ENCODE measurements around the gene FBXL17.

Gene FBXL17

DNA sequence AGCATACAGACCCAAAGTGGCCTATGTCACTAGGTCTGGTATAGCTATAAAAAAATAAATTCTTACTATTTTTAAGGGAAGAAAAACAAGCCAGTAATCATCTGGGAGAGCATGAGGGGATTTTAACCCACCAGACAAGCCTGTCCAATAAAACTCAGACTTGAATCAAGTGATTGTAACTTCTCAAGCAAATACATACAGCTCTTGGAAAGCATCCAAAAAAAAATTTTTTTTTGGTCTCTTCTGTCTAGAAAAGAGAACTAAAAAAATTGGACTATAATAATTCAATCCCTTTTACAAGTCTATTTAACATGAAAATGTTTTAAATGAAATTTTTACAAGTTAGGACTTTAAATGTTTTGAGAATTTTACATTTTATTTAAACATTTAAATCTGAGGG, 61.7 kb downstream of the FBXL17 start:
- TF ChIP-seq, protein P1, sequence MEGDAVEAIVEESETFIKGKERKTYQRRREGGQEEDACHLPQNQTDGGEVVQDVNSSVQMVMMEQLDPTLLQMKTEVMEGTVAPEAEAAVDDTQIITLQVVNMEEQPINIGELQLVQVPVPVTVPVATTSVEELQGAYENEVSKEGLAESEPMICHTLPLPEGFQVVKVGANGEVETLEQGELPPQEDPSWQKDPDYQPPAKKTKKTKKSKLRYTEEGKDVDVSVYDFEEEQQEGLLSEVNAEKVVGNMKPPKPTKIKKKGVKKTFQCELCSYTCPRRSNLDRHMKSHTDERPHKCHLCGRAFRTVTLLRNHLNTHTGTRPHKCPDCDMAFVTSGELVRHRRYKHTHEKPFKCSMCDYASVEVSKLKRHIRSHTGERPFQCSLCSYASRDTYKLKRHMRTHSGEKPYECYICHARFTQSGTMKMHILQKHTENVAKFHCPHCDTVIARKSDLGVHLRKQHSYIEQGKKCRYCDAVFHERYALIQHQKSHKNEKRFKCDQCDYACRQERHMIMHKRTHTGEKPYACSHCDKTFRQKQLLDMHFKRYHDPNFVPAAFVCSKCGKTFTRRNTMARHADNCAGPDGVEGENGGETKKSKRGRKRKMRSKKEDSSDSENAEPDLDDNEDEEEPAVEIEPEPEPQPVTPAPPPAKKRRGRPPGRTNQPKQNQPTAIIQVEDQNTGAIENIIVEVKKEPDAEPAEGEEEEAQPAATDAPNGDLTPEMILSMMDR (IDR thresholded peaks at IDR 0.05; ENCODE audit: low read depth, low read length) = no peak
- no peak for DNase-seq (ENCODE audit: low read depth in 2 of 2)
- no peak overlapping the region for H3K4me3 ChIP-seq (replicated peaks in 1 of 2; ENCODE audit: low read depth in 2 of 2, low read length in 2 of 2)

DNA sequence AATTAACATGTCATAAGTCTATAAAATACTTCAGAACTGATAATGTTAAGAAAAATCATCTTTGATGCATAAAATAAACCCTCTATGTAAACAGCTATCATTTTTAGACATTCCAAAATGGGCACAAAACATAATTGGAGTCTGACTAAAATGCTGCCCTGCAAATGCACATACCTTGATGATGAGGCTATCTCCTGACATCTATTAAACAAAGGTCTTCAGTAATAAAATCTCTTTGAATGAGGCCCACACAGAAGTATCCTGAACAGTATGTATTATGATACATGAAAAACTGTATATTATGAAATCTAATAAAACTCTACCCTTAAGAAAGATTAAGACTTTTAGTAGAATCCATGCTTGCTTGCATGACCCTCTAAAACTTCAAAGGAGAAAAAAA, 66.1 kb downstream of the FBXL17 start:
- no peak overlapping the region for H3K4me3 ChIP-seq (replicated peaks in 1 of 2; ENCODE audit: low read depth in 2 of 2, low read length in 2 of 2)
- peak in 1 of 2 donors; percentile 28 for DNase-seq (ENCODE audit: low read depth in 2 of 2)
- TF ChIP-seq, protein P1 (IDR thresholded peaks at IDR 0.05; ENCODE audit: low read depth, low read length) = no peak

DNA sequence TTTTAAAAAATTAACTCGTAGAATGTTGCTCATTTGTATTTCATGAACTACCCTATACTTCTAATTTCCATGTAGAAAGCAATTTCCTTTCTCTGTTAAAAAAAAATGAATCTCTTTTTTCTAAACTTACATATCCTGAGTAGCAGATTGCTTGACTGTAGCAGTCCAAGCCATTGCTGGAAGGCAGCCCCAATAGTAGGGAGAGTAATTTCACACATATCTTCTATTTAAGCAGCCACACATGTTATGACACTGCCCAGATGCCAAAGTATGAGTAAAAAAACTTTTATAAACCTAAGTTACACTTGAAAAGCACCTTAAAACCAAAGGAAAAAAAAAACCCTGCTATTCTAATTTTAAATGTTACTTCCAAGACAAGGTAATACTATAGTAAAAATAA, 69.6 kb downstream of the FBXL17 start:
- TF ChIP-seq, protein P1 (IDR thresholded peaks at IDR 0.05; ENCODE audit: low read depth, low read length) = no peak
- no peak overlapping the region for H3K4me3 ChIP-seq (replicated peaks in 1 of 2; ENCODE audit: low read depth in 2 of 2, low read length in 2 of 2)
- no peak for DNase-seq (ENCODE audit: low read depth in 2 of 2)

DNA sequence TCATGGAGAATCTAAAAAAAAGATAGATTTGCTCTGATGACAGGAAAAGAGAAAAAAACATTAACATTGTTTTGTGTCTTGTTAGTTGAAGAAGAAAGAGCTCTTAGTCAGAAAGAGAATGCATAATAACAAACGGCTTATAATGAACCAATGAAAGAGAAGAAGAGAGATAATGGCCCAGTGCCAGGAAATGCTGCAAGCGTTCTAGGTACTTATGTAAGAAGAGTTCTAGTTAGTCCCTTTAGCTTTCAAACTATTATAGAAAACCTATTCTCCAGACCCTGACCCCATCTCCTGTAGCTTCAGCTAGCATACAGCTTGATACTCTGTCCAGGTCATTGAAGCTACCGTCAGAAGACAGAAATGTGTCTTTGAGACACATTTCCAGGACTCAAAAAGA, 70.2 kb downstream of the FBXL17 start:
- no peak overlapping the region for H3K4me3 ChIP-seq (replicated peaks in 1 of 2; ENCODE audit: low read depth in 2 of 2, low read length in 2 of 2)
- TF ChIP-seq, protein P1 (IDR thresholded peaks at IDR 0.05; ENCODE audit: low read depth, low read length) = no peak
- DNase-seq (ENCODE audit: low read depth in 2 of 2) = no peak

DNA sequence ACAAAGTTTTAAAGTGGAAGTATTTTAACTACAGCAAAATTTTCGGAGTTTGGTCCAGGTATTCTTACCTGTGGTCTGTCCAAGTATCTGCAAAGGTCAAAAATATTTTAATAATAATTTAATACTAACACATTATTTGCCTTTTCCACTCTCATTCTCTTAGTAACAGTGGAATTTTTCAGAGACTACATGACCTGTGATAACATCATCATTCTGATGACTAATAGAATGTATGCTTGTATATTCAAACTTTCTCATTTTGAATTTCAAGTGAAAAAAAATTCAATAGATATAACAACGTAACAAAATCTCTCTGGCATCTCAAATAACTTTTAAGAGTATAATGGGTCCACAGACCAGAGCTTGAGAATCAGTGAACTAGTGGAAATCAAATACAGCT, 78.3 kb downstream of the FBXL17 start:
- DNase-seq (ENCODE audit: low read depth in 2 of 2) = no peak
- TF ChIP-seq, protein P1 (IDR thresholded peaks at IDR 0.05; ENCODE audit: low read depth, low read length) = no peak
- H3K4me3 ChIP-seq (replicated peaks in 1 of 2; ENCODE audit: low read depth in 2 of 2, low read length in 2 of 2) = no peak overlapping the region

DNA sequence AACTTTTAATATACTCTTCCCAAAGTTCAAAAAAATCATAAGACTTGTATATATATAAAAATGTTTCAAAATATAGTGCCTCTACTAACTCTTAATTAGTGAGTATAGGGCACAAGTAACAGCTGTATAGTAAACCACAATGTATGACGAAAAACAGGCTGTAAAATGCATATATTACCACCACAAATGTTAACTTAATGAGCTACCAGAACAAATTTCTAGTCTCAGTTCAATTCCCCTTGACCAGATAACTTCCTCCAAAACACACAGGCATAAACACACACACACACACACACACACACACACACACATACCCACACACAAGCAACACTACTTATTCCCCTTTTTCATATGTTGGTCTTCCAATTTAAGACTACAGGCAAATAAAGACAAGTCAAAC, 78.8 kb downstream of the FBXL17 start:
- DNase-seq (ENCODE audit: low read depth in 2 of 2) = no peak
- H3K4me3 ChIP-seq (replicated peaks in 1 of 2; ENCODE audit: low read depth in 2 of 2, low read length in 2 of 2) = no peak overlapping the region
- TF ChIP-seq, protein P1 (IDR thresholded peaks at IDR 0.05; ENCODE audit: low read depth, low read length) = no peak

DNA sequence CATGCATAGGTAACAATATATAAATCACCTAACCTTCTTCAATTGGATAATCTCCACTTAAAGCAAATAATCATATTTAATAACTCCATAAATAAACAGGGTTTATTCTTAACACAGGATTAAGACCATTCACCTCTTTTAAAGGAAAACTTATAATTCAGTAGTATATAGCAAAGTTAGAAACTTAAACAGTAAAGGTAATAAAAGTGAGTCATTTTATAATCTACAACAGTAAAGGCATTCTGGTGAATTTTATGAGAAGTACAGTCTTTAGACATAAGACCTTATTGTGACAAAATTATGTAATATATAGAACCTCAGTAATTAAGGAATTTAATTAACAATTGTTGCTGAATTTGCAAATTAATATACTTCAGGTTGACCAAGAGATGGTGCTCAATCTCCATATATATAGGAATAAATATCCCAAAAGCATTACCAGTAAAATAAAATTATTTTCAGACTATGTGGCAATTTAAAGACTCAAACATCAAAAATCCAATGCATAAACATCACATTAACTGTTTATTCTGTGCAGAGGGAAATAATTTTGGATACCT, 84.8 kb downstream of the FBXL17 start:
- no peak for DNase-seq (ENCODE audit: low read depth in 2 of 2)
- H3K4me3 ChIP-seq (replicated peaks in 1 of 2; ENCODE audit: low read depth in 2 of 2, low read length in 2 of 2) = no peak overlapping the region
- TF ChIP-seq, protein P1 (IDR thresholded peaks at IDR 0.05; ENCODE audit: low read depth, low read length) = no peak

All from cardiac fibroblast (primary cell).